ENCODE results near the gene SP3. TPM values are rescaled to one million over a fixed set of nuclear protein-coding genes. Genes with fewer than 3 reads are reported as not detected.

Gene SP3
- total and polyA plus RNA-seq, 9 of the 15 experiments (the other 6 are each of a cell fraction or from before 2014, with no cell fraction given) = 12.0 to 106 (median 74.9) TPM

- in situ Hi-C loops (cut with MboI) (no loop called here), intact Hi-C loops (cut with micrococcal nuclease) (no loop called here)
- ChIA-PET CTCF (ENCODE audit: low intra/inter-chr PET ratio) (no interaction called here), POLR2A (no interaction called here)
- no peaks in the 10 kb centered on the region for H3K9me3 ChIP-seq (replicated peaks; ENCODE audit: control insufficient read depth, insufficient read depth, low read depth, low read length)
- no peaks in the 10 kb centered on the region for H4K20me1 ChIP-seq (replicated peaks; ENCODE audit: control insufficient read depth, insufficient read depth, low read length)
- DNase-seq (ENCODE audit: extremely low read depth in 1 of 4, low spot score in 3 of 4) (peak in 1 of 4 experiments; percentile 20), FAIRE-seq (no peak), ATAC-seq (peak; percentile 17; the same call in 1 of the 3 replicates)
- H3K4me1 ChIP-seq (replicated peaks in 1 of 2; ENCODE audit: control insufficient read depth in 2 of 2, insufficient read depth in 2 of 2, low read length in 2 of 2) = peaks cover 0 to 6% of the 10 kb centered on the region in 2 experiments; a peak in 2 of 5 replicates
- H3K27ac ChIP-seq (ENCODE audit: extremely low read depth, low read depth, low read length) = no peak overlapping the region
- H3K27me3 ChIP-seq (ENCODE audit: control insufficient read depth in 2 of 2, insufficient read depth in 2 of 2, low read length in 2 of 2) = peaks cover 16 to 47% of the 10 kb centered on the region in 2 experiments; a peak in 4 of 5 replicates
- H3K36me3 ChIP-seq (ENCODE audit: control insufficient read depth, insufficient read depth, low read length) = no peaks in the 10 kb centered on the region
- 2% methylated on average over 13 of the region's 13 CpGs for WGBS (ENCODE audit: insufficient coverage, low coverage, missing lambda C conversion rate)
- H2AFZ ChIP-seq (ENCODE audit: low read depth, low read length) = no peak overlapping the region
- no peak overlapping the region for H3K9ac ChIP-seq (ENCODE audit: insufficient read depth in 1 of 2, low read depth in 2 of 2, low read length in 2 of 2)
- no TSS peak for BruUV-seq (replicated peaks)
- no peak overlapping the region for H3K4me3 ChIP-seq
- no peak overlapping the region for H3K4me2 ChIP-seq (ENCODE audit: insufficient read depth, low read length)
- TF ChIP-seq KAT2B (IDR thresholded peaks at IDR 0.05; ENCODE audit: low read depth, low read length) = no peak
- TF ChIP-seq, protein P1, sequence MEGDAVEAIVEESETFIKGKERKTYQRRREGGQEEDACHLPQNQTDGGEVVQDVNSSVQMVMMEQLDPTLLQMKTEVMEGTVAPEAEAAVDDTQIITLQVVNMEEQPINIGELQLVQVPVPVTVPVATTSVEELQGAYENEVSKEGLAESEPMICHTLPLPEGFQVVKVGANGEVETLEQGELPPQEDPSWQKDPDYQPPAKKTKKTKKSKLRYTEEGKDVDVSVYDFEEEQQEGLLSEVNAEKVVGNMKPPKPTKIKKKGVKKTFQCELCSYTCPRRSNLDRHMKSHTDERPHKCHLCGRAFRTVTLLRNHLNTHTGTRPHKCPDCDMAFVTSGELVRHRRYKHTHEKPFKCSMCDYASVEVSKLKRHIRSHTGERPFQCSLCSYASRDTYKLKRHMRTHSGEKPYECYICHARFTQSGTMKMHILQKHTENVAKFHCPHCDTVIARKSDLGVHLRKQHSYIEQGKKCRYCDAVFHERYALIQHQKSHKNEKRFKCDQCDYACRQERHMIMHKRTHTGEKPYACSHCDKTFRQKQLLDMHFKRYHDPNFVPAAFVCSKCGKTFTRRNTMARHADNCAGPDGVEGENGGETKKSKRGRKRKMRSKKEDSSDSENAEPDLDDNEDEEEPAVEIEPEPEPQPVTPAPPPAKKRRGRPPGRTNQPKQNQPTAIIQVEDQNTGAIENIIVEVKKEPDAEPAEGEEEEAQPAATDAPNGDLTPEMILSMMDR (IDR thresholded peaks at IDR 0.05 in 2 of 3, conservative IDR thresholded peaks at IDR 0.05 in 1 of 3; ENCODE audit: insufficient read depth in 2 of 3, low read depth in 1 of 3, low read length in 3 of 3) = peak in 2 of 3 experiments; percentile 18 to 22; a peak in 1 of 6 replicates
- H3K79me2 ChIP-seq (ENCODE audit: control insufficient read depth, insufficient read depth, low read length) = no peaks in the 10 kb centered on the region
- no peaks in the 10 kb centered on the region for H3K9me1 ChIP-seq (ENCODE audit: control insufficient read depth, insufficient read depth, low read length)
Measured at GRCh38 chr2:173874003-173874893, 90.9 kb downstream of the SP3 start.

Data from K562 (cell line).